ENCODE measurements around the gene METTL26. TPM values are rescaled to one million over a fixed set of nuclear protein-coding genes. Genes with fewer than 3 reads are reported as not detected.

Gene METTL26
- total RNA-seq (2012; rRNA removed) (40.8 and 46.8 TPM in 2 replicates), polyA plus RNA-seq (2012; rRNA removed) (128 and 184 TPM in 2 replicates), Bru-seq, nascent RNA (percentile 47 among the genes with signal in this experiment), BruChase-seq, experiment 1, labeled RNA remaining after a 6-hour chase (percentile 54 among the genes with signal in this experiment), BruChase-seq, experiment 2, labeled RNA remaining after a 2-hour chase (percentile 41 among the genes with signal in this experiment)
- polyA plus RNA-seq (2012; cell fraction: cytosol; rRNA removed) = 259 and 357 TPM in 2 replicates
- polyA plus RNA-seq (2012; cell fraction: nucleus; rRNA removed; ENCODE audit: low replicate concordance) = 117 and 422 TPM in 2 replicates
- long read RNA-seq, transcript METTL26-205 (5 exons, 726 nt) = minor isoform, 9 of 49 reads
- long read RNA-seq, transcript METTL26-201 (6 exons, 794 nt) = major isoform, 20 of 49 reads
- long read RNA-seq, partial matches to known transcripts = 5 of 49 reads
- long read RNA-seq, other reads (novel, unspliced or antisense) = 4 of 49 reads

DNA sequence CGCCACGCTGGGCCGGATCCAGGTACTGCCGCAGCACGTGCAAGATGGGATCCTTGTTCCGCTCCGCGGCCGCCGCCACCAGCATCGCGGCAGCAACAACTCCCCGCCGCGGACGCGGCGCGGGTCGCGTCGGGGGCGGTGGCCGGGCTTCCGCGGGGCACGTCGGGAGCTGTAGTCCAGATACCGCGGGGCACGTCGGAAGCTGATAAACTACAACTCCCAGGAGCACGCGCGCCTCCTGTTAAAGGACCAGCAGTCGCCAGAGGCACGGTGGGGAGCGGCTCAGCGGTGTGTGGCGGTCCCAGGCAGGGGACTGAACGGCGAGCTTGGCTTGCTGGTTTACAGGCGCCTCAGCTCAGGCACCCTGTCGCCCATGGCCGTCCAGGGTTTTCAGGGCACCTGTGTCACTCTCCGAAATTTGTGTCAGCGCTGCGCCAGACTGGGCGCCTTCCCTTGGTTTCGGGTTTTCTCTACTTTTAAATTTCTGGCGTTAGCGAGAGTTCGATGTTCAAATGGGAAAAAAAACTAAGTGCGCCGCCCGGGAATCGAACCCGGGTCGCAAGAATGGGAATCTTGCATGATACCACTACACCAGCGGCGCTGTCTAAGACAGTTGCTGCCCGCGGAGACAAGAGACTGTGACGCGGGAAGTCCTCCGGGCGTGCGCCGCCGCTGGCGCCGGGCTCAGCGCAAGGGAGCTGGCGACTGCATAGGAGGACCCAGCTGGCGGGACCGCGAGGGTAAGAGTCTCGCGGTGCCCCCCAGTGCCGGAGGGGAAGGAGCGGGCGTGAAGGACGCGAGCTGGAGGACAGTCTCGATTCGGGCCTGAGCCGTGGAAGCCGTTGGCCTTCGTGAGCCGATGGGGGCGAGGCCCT is at the start of gene METTL26:
Gene METTL26 (minus strand): TSS at position 100 of the 875 bp plus-strand sequence. CDS start 15 bp downstream, at position 85.
- peak within 1 kb of the TSS; percentile 84 for H4K91ac ChIP-seq (ENCODE audit: insufficient read depth, low read depth, low read length)
- WGBS, 2 experiments (ENCODE audit: extremely low coverage in 2 of 2, insufficient read length in 1 of 2) = 0% methylated on average over 67 of the region's 91 CpGs; no CpG with 5 or more reads in 1 of the 2 experiments
- H3K4me1 ChIP-seq (ENCODE audit: control insufficient read depth, insufficient read depth, low read length) = peaks cover 11% of the 10 kb centered on the region
- H3K23ac ChIP-seq (ENCODE audit: low read depth, low read length) = peak within 1 kb of the TSS; percentile 91
- peak; percentile 91 for DNase-seq
- TSS peak; percentile 77 for BruUV-seq (replicated peaks)
- H3K36me3 ChIP-seq (ENCODE audit: control insufficient read depth, insufficient read depth, low read length) = peaks cover 12% of the 10 kb centered on the region; the same call in 1 of the 2 replicates
- H3K9me3 ChIP-seq (ENCODE audit: control insufficient read depth, insufficient read depth, low read length) = no peaks in the 10 kb centered on the region
- peak; percentile 86 for ATAC-seq (ENCODE audit: low read depth)
- peaks cover 8% of the 10 kb centered on the region; the same call in 1 of the 2 replicates for H3K9me1 ChIP-seq (ENCODE audit: insufficient read depth, low read length)
- H2BK120ac ChIP-seq (ENCODE audit: low read depth, low read length) = peak within 1 kb of the TSS; percentile 39; the same call in 1 of the 2 replicates
- peak within 1 kb of the TSS; percentile 63 for H3K18ac ChIP-seq (ENCODE audit: low read depth, low read length)
- H3K79me1 ChIP-seq (ENCODE audit: low read depth in 1 of 2, low read length in 2 of 2) = peaks cover 0 to 25% of the 10 kb centered on the region in 2 experiments; a peak in 2 of 4 replicates
- H3K9ac ChIP-seq (ENCODE audit: low read depth, low read length) = peak within 1 kb of the TSS; percentile 93
- H3K27me3 ChIP-seq (ENCODE audit: control insufficient read depth, insufficient read depth, low read length) = no peaks in the 10 kb centered on the region
- peaks cover 4% of the 10 kb centered on the region for H4K20me1 ChIP-seq (ENCODE audit: insufficient read depth, low read length)
- peak within 1 kb of the TSS; percentile 97 for H2BK5ac ChIP-seq (ENCODE audit: low read depth, low read length, poor library complexity, severe bottlenecking)
- H3K27ac ChIP-seq (ENCODE audit: insufficient read depth, low read length) = peak within 1 kb of the TSS; percentile 94
- intact Hi-C loops (cut with micrococcal nuclease) = loop anchor here (1.0 to 5.0 kb wide), 3 partner anchors 9 to 109 kb away; partner anchors contain the start of gene CAPN15
- peak within 1 kb of the TSS; percentile 98 for H3K4me2 ChIP-seq (ENCODE audit: low read depth, low read length)
- ChIA-PET POLR2A (ENCODE audit: unreplicated experiment) (no interaction called here), CTCF (interaction anchor here (0.6 kb wide), 1 partner anchor 185 kb away, joined by 3 read pairs; no protein-coding TSS in a partner anchor)
- dilution Hi-C loops (cut with HindIII; ENCODE audit: low sequenced_read_pairs, unreplicated experiment) = no loop called here
- peak within 1 kb of the TSS; percentile 84 for H3K4ac ChIP-seq (ENCODE audit: low read depth, low read length)
- peak within 1 kb of the TSS; percentile 92 for H2AK9ac ChIP-seq (replicated peaks; ENCODE audit: low read depth, low read length, poor library complexity)
- no peak within 1 kb of the TSS for H2BK20ac ChIP-seq (ENCODE audit: low read depth, low read length)
- peak within 1 kb of the TSS; percentile 21 to 90; a peak in 2 of 4 replicates for H4K8ac ChIP-seq (ENCODE audit: low read depth in 2 of 2, low read length in 2 of 2)
- peak within 1 kb of the TSS; percentile 79; the same call in 1 of the 3 replicates for H2BK15ac ChIP-seq (ENCODE audit: low read depth, low read length)
- peak within 1 kb of the TSS; percentile 86 for H3K56ac ChIP-seq (ENCODE audit: extremely low read depth, insufficient read depth, low read length)
- in situ Hi-C loops (cut with MboI; ENCODE audit: low sequenced_read_pairs) = no loop called here
- H4K5ac ChIP-seq (ENCODE audit: low read depth, low read length) = peak within 1 kb of the TSS; percentile 69; the same call in 1 of the 2 replicates
- peak within 1 kb of the TSS; percentile 89 for H3K14ac ChIP-seq (replicated peaks; ENCODE audit: low read depth, low read length)
- H3K4me3 ChIP-seq (ENCODE audit: insufficient read depth, low read depth, low read length) = peak within 1 kb of the TSS; percentile 97
- H2AK5ac ChIP-seq (ENCODE audit: low read depth, low read length) = peak within 1 kb of the TSS; percentile 98
- peak within 1 kb of the TSS; percentile 100 for H2AFZ ChIP-seq (replicated peaks; ENCODE audit: low read length, poor library complexity)
- peak; percentile 96 for TF ChIP-seq FOS (IDR thresholded peaks at IDR 0.05; ENCODE audit: low read depth, low read length)
- no peak for TF ChIP-seq NFE2L2 (IDR thresholded peaks at IDR 0.05; ENCODE audit: low read depth, low read length)
- peak; percentile 69 for TF ChIP-seq MAZ (IDR thresholded peaks at IDR 0.05; ENCODE audit: borderline replicate concordance, low read depth, low read length)
- no peak for TF ChIP-seq RFX5 (IDR thresholded peaks at IDR 0.05; ENCODE audit: low read depth, low read length)
- peak; percentile 90 for TF ChIP-seq BHLHE40 (IDR thresholded peaks at IDR 0.05; ENCODE audit: low read depth, low read length)
- TF ChIP-seq, protein P1, sequence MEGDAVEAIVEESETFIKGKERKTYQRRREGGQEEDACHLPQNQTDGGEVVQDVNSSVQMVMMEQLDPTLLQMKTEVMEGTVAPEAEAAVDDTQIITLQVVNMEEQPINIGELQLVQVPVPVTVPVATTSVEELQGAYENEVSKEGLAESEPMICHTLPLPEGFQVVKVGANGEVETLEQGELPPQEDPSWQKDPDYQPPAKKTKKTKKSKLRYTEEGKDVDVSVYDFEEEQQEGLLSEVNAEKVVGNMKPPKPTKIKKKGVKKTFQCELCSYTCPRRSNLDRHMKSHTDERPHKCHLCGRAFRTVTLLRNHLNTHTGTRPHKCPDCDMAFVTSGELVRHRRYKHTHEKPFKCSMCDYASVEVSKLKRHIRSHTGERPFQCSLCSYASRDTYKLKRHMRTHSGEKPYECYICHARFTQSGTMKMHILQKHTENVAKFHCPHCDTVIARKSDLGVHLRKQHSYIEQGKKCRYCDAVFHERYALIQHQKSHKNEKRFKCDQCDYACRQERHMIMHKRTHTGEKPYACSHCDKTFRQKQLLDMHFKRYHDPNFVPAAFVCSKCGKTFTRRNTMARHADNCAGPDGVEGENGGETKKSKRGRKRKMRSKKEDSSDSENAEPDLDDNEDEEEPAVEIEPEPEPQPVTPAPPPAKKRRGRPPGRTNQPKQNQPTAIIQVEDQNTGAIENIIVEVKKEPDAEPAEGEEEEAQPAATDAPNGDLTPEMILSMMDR (conservative IDR thresholded peaks at IDR 0.05; ENCODE audit: low read depth, low read length) = peak; percentile 12; the same call in 1 of the 2 replicates
- peak; percentile 22 for TF ChIP-seq RAD21 (IDR thresholded peaks at IDR 0.05; ENCODE audit: low read length)
- TF ChIP-seq, protein P2, sequence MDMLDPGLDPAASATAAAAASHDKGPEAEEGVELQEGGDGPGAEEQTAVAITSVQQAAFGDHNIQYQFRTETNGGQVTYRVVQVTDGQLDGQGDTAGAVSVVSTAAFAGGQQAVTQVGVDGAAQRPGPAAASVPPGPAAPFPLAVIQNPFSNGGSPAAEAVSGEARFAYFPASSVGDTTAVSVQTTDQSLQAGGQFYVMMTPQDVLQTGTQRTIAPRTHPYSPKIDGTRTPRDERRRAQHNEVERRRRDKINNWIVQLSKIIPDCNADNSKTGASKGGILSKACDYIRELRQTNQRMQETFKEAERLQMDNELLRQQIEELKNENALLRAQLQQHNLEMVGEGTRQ (IDR thresholded peaks at IDR 0.05; ENCODE audit: low read depth, low read length) = peak; percentile 5; the same call in 1 of the 2 replicates
- TF ChIP-seq CEBPB (IDR thresholded peaks at IDR 0.05; ENCODE audit: low read depth, low read length) = no peak
- TF ChIP-seq SMC3 (IDR thresholded peaks at IDR 0.05; ENCODE audit: low read depth, low read length) = no peak; the same call in 1 of the 2 replicates
- peak; percentile 92 for TF ChIP-seq MXI1 (IDR thresholded peaks at IDR 0.05; ENCODE audit: borderline replicate concordance, low read depth, low read length)

Data from IMR-90 (cell line).